C4-2B (cell line): Measurements from ENCODE around the gene PAM16.

Experiments used
- CTCF ChIP-seq: fragments of 450-650 bp; conservative IDR thresholded peaks from 2 replicates; pipeline ENCODE4 v1.5.1; 2017; ENCODE audit warnings: mild to moderate bottlenecking
- ZFX ChIP-seq: fragments of 450-650 bp; IDR thresholded peaks from 2 replicates; pipeline ENCODE4 v1.6.1; 2017

- TF ChIP-seq CTCF, result no peak
- TF ChIP-seq ZFX, result no peak
Observed at GRCh38 chr16:4347765-4348509, 3.2 kb downstream of the PAM16 start.
